NCI-H1105 (cell line): ENCODE results near the gene PCDHGA11.
"Not testable (repeated sequence)": the region's sequence is repeated elsewhere in the genome, so short reads cannot be mapped to it uniquely, and the experiment has no call there.

Source experiments
- DNase-seq: peaks from one replicate; lab custom pipeline; 2025; lab: John Stamatoyannopoulos, UW

Gene PCDHGA11

DNA sequence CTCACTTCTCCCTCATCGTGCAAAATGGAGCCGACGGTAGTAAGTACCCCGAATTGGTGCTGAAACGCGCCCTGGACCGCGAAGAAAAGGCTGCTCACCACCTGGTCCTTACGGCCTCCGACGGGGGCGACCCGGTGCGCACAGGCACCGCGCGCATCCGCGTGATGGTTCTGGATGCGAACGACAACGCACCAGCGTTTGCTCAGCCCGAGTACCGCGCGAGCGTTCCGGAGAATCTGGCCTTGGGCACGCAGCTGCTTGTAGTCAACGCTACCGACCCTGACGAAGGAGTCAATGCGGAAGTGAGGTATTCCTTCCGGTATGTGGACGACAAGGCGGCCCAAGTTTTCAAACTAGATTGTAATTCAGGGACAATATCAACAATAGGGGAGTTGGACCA is 10.4 kb downstream of the PCDHGA11 start:
- no peak for DNase-seq

GRCh38 chr5:141432308-141432707 is 11.5 kb downstream of the PCDHGA11 start:
- DNase-seq: not testable (repeated sequence)

GRCh38 chr5:141432726-141433125 is 11.9 kb downstream of the PCDHGA11 start:
- not testable (repeated sequence) for DNase-seq

DNA sequence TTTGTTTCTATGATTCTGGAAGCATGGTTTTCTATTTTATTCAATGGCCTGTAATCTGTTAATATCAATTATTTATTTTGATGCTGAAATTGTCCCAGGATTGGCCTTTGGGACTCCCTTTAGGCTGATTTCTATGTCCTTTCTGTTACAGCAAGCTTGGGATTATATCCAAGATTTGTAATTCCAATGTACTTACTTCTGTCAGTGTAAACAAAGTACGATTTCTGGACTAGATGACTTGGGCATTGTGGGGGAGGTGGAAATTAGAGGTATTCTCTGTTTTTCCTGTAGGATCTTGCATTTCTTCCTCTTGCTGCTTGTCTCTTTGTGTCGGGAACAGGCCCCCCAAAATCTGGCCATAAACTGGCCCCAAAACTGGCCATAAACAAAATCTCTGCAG is 13.2 kb downstream of the PCDHGA11 start:
- no peak for DNase-seq

- DNase-seq: no peak
Observed at GRCh38 chr5:141437221-141437620, 16.4 kb downstream of the PCDHGA11 start.

DNA sequence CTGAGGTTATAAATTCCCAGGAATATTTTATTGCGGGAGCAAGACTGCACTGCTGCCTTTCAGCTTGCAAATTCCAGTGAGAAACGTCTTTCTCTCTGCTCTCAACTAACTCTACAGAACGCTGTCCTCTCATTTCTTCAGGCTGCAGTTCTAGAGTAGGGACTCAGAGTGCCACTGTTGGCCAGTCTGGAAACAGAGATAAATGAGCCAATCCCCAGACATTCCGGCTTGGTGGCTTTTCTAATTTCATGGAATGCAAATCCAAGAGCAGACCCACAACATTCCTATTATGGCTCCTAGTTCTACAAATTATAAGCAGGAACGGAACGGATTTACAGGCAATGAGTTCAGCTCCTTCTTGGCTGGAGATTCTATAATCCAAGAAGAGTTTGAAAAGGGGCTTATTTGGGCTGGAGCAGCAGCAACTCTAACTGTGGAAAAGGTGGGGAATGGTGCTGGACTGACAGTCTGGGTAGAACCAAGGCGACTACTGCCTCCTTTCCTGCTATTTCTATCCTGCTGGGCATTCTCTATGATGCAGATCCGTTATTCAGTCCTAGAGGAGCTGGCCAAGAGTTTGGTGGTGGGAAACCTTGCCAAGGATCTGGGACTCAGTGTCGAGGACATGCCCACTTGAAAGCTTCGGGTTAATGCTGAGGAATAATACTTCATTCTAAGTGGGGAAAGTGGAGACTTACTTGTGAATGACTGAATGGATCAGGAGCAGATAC is 18.7 kb downstream of the PCDHGA11 start:
- DNase-seq: no peak

DNA sequence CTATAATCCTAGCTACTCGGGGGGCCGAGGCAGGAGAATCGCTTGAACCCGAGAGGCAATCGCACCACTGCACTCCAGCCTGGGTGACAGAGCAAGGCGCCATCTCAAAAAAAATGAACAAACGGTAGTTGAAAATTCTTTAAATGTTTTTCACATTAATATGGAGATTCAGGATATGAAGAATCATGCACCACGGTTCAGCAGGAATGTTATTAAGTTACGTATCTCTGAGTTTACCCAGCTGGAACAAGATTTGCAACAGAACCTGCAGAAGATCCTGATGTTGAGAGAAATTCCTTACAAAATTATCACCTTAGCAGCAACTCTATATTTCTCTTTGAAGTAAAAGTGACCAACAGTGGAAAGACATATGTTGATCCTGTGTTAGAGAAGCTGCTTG is 19.5 kb downstream of the PCDHGA11 start:
- DNase-seq: no peak

- DNase-seq: no peak
Observed at GRCh38 chr5:141441571-141442170, 20.8 kb downstream of the PCDHGA11 start.

DNA sequence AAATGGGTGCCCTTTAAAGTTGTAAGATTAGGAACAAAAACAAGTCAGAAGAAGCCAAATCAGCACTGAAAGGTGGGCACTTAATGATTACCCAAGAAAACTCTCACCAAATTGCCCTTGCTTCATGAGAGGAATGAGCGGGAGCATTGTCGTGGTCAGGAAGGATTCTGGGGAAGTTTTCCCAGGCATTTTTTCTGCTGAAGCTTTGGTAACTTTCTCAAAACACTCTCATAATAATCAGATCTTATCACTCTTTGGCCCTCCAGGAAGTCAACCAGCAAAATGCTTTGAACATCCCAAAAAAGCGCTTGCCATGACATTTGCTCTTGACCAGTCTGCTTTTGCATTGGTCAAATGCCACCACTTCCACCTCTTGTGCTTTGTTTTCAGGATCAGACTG is 44.5 kb downstream of the PCDHGA11 start:
- DNase-seq: no peak
